GM10248 (cell line): Measurements from ENCODE around the gene EBPL.
"Not testable (repeated sequence)": the region's sequence is repeated elsewhere in the genome, so short reads cannot be mapped to it uniquely, and the experiment has no call there.

ENCODE experiments used
- CTCF ChIA-PET: fragments of 300-600 bp; sonication (Branson Sonifier 250); formaldehyde crosslinking; extraction: SDS; loops from one replicate; lab custom pipeline; 2021; ENCODE audit warnings: antibody characterized with exemption; lab: Yijun Ruan, JAX
- POLR2A ChIA-PET: fragments of 350-650 bp; sonication (Branson Sonifier 250); formaldehyde crosslinking; extraction: SDS; loops from one replicate; lab custom pipeline; 2020; ENCODE audit warnings: antibody characterized with exemption; lab: Yijun Ruan, JAX
- DNase-seq: peaks from one replicate; pipeline ENCODE4 v3.0.0; 2012; ENCODE audit errors: extremely low spot score
- CTCF ChIP-seq: IDR thresholded peaks from 2 replicates; pipeline ENCODE4 v1.5.1; 2012; ENCODE audit warnings: mild to moderate bottlenecking, low read depth; ENCODE audit errors: extremely low read depth, missing control alignments, control extremely low read depth

EBPL gene

GRCh38 chr13:49624229-49624628 lies 67.1 kb downstream of the EBPL start:
- DNase-seq, result no peak
- ChIA-PET POLR2A (no interaction called here), CTCF (interaction anchor here (1.3 kb wide), 1 partner anchor 11 kb away, joined by 4 read pairs; no protein-coding TSS in a partner anchor)
- no peak for TF ChIP-seq CTCF

- no peak for TF ChIP-seq CTCF
- POLR2A ChIA-PET, result no interaction called here
- CTCF ChIA-PET, result interaction anchor here (1.0 kb wide), 1 partner anchor 9 kb away, joined by 4 read pairs; no protein-coding TSS in a partner anchor
- no peak for DNase-seq
Measured at GRCh38 chr13:49622174-49622946, 68.9 kb downstream of the EBPL start.

GRCh38 chr13:49620170-49620621 lies 71.1 kb downstream of the EBPL start:
- ChIA-PET POLR2A (no interaction called here), CTCF (interaction anchor here (1.6 to 2.0 kb wide), 2 partner anchors 12 to 13 kb away, joined by 10 to 11 read pairs; no protein-coding TSS in a partner anchor)
- DNase-seq, result peak; percentile 73
- TF ChIP-seq CTCF, result no peak

- DNase-seq, result no peak
- ChIA-PET POLR2A (no interaction called here), CTCF (interaction anchor here (1.0 to 2.0 kb wide), 4 partner anchors 9 to 311 kb away, joined by 3 to 6 read pairs (median 5); no protein-coding TSS in a partner anchor)
- no peak for TF ChIP-seq CTCF
Measured at GRCh38 chr13:49616676-49617065, 74.6 kb downstream of the EBPL start.

GRCh38 chr13:49615836-49616675 lies 75.2 kb downstream of the EBPL start:
- ChIA-PET POLR2A (no interaction called here), CTCF (interaction anchor here (1.0 to 2.0 kb wide), 3 partner anchors 9 to 310 kb away, joined by 3 to 6 read pairs (median 5); no protein-coding TSS in a partner anchor)
- no peak for TF ChIP-seq CTCF
- DNase-seq, result no peak

- DNase-seq, POLR2A ChIA-PET: not testable (repeated sequence)
- CTCF ChIA-PET, result interaction anchor here (1.4 to 2.6 kb wide), 4 partner anchors 9 to 843 kb away, joined by 3 to 9 read pairs (median 5); partner anchors contain the start of gene ARL11
Measured at GRCh38 chr13:49612042-49612441, 79.2 kb downstream of the EBPL start.
